H9 (cell line): ENCODE results near the gene CLEC16A. TPM values are rescaled to one million over a fixed set of nuclear protein-coding genes. Genes with fewer than 3 reads are reported as not detected.

Experiments used
- DNase-seq: peaks from one replicate; pipeline ENCODE4 v3.0.0-alpha.2; 2017
- H2AFZ ChIP-seq: one replicate; pipeline ENCODE4 v1.6.1; 2013; ENCODE audit warnings: mild to moderate bottlenecking, low read length, control low read depth, moderate library complexity
- H2AK5ac ChIP-seq: 2 replicates; pipeline ENCODE4 v1.6.1; 2013; ENCODE audit warnings: low read length, control low read depth, mixed read lengths; ENCODE audit not compliant: insufficient read length
- H2BK120ac ChIP-seq: one replicate; pipeline ENCODE4 v1.6.1; 2013; ENCODE audit warnings: low read depth, mild to moderate bottlenecking, low read length, control low read depth, inconsistent platforms; ENCODE audit not compliant: poor library complexity, severe bottlenecking
- H2BK12ac ChIP-seq: 2 replicates; pipeline ENCODE4 v1.6.1; 2013; ENCODE audit warnings: low read length, control low read depth, mixed read lengths, low read depth; ENCODE audit not compliant: insufficient read length
- H2BK15ac ChIP-seq: 2 replicates; pipeline ENCODE4 v1.6.1; 2013; ENCODE audit warnings: low read depth, low read length, control low read depth
- H2BK20ac ChIP-seq: one replicate; pipeline ENCODE4 v1.6.1; 2013; ENCODE audit warnings: low read depth, mild to moderate bottlenecking, low read length, control low read depth, inconsistent platforms; ENCODE audit not compliant: poor library complexity, severe bottlenecking
- H2BK5ac ChIP-seq: 2 replicates; pipeline ENCODE4 v1.6.1; 2013; ENCODE audit warnings: low read length, control low read depth, mixed read lengths; ENCODE audit not compliant: insufficient read length
- H3K14ac ChIP-seq: 2 replicates; pipeline ENCODE4 v1.6.1; 2013; ENCODE audit warnings: low read length, control low read depth; ENCODE audit not compliant: insufficient read depth
- H3K18ac ChIP-seq: 2 replicates; pipeline ENCODE4 v1.6.1; 2013; ENCODE audit warnings: low read depth, mild to moderate bottlenecking, mixed read lengths, low read length, control low read depth; ENCODE audit not compliant: insufficient read length
- H3K23ac ChIP-seq: 2 replicates; pipeline ENCODE4 v1.6.1; 2013; ENCODE audit warnings: low read length, control low read depth, mixed read lengths, low read depth; ENCODE audit not compliant: insufficient read length
- H3K23me2 ChIP-seq: 2 replicates; pipeline ENCODE4 v1.6.1; 2013; ENCODE audit warnings: low read depth, mild to moderate bottlenecking, mixed read lengths, low read length, control low read depth; ENCODE audit not compliant: insufficient read length, poor library complexity, severe bottlenecking
- H3K27ac ChIP-seq: 2 replicates; pipeline ENCODE4 v1.5.1; 2013; ENCODE audit warnings: low read length, control low read depth, mixed read lengths, low read depth; ENCODE audit not compliant: insufficient read length
- H3K27me3 ChIP-seq: 2 replicates; pipeline ENCODE4 v1.6.1; 2013; ENCODE audit warnings: low read length, control low read depth, inconsistent platforms; ENCODE audit not compliant: insufficient read depth
- H3K4ac ChIP-seq: 2 replicates; pipeline ENCODE4 v1.6.1; 2013; ENCODE audit warnings: low read depth, mild to moderate bottlenecking, control low read depth, inconsistent platforms, low read length, moderate library complexity
- H3K4me1 ChIP-seq: 2 replicates; pipeline ENCODE4 v1.6.1; 2013; ENCODE audit warnings: low read length, control low read depth, inconsistent platforms; ENCODE audit not compliant: insufficient read depth
- H3K4me2 ChIP-seq: 2 replicates; pipeline ENCODE4 v1.6.1; 2013; ENCODE audit warnings: low read length, control low read depth, mixed read lengths; ENCODE audit not compliant: insufficient read length, insufficient read depth
- H3K56ac ChIP-seq: 2 replicates; pipeline ENCODE4 v1.6.1; 2013; ENCODE audit warnings: low read depth, mild to moderate bottlenecking, mixed read lengths, low read length, control low read depth; ENCODE audit not compliant: insufficient read length
- H3K79me1 ChIP-seq: 2 replicates; pipeline ENCODE4 v1.6.1; 2013; ENCODE audit warnings: low read depth, mild to moderate bottlenecking, moderate library complexity, low read length, control low read depth, inconsistent platforms; ENCODE audit not compliant: insufficient read depth, poor library complexity, severe bottlenecking
- H3K79me2 ChIP-seq: 2 replicates; pipeline ENCODE4 v1.6.1; 2013; ENCODE audit warnings: low read length, control low read depth, inconsistent platforms; ENCODE audit not compliant: insufficient read depth
- H3K9ac ChIP-seq: 2 replicates; pipeline ENCODE4 v1.6.1; 2013; ENCODE audit warnings: low read length, control low read depth, mixed read lengths; ENCODE audit not compliant: insufficient read length; ENCODE audit errors: extremely low read depth
- H3K9me3 ChIP-seq: one replicate; pipeline ENCODE4 v1.6.1; 2013; ENCODE audit warnings: low read depth, low read length, inconsistent platforms; ENCODE audit not compliant: control insufficient read depth
- H3T11ph ChIP-seq: one replicate; pipeline ENCODE4 v1.6.1; 2013; ENCODE audit warnings: mild to moderate bottlenecking, low read length, control low read depth, inconsistent platforms
- H4K20me1 ChIP-seq: one replicate; pipeline ENCODE4 v1.6.1; 2013; ENCODE audit not compliant: control insufficient read depth, insufficient read length, insufficient read depth
- H4K5ac ChIP-seq: 2 replicates; pipeline ENCODE4 v1.6.1; 2013; ENCODE audit warnings: low read depth, mild to moderate bottlenecking, mixed read lengths, low read length, control low read depth; ENCODE audit not compliant: insufficient read length
- H4K8ac ChIP-seq: replicated peaks from 2 replicates; pipeline ENCODE4 v1.6.1; 2013; ENCODE audit warnings: low read length, control low read depth, mixed read lengths, low read depth; ENCODE audit not compliant: insufficient read length
- H4K91ac ChIP-seq: 2 replicates; pipeline ENCODE4 v1.6.1; 2013; ENCODE audit warnings: low read depth, mild to moderate bottlenecking, moderate library complexity, mixed read lengths, low read length, control low read depth; ENCODE audit not compliant: insufficient read length
- H3K27ac Mint-ChIP-seq, 3 experiments: 2 replicates in 2 of 3; 3 replicates in 1 of 3; pipeline ENCODE4 v1.8.0; 2020 to 2021; ENCODE audit warnings: mixed read lengths in 3 of 3, mild to moderate bottlenecking in 1 of 3, moderate library complexity in 1 of 3
- H3K27me3 Mint-ChIP-seq: 2 replicates; pipeline ENCODE4 v1.8.0; 2021; ENCODE audit warnings: low read depth, mild to moderate bottlenecking, moderate library complexity, mixed read lengths
- H3K36me3 Mint-ChIP-seq, 3 experiments: 2 replicates in 2 of 3; 3 replicates in 1 of 3; pipeline ENCODE4 v1.8.0; 2020 to 2021; ENCODE audit warnings: low read depth in 3 of 3, mixed read lengths in 3 of 3; ENCODE audit not compliant: insufficient read depth in 1 of 3
- H3K4me1 Mint-ChIP-seq, 2 experiments: 2 replicates each; pipeline ENCODE4 v1.8.0; 2020; ENCODE audit warnings: mixed read lengths in 2 of 2
- H3K4me3 Mint-ChIP-seq, 2 experiments: 2 replicates in 1 of 2; 3 replicates in 1 of 2; pipeline ENCODE4 v1.8.0; 2020 to 2021; ENCODE audit warnings: mild to moderate bottlenecking in 2 of 2, mixed read lengths in 2 of 2, moderate library complexity in 1 of 2
- H3K9me3 Mint-ChIP-seq, 2 experiments: 2 replicates in 1 of 2; 3 replicates in 1 of 2; pipeline ENCODE4 v1.8.0; 2020; ENCODE audit warnings: mild to moderate bottlenecking in 2 of 2, mixed read lengths in 2 of 2, moderate library complexity in 1 of 2
- WGBS: extraction: QIAGEN DNeasy Blood & Tissue Kit; methylation state at CpG from one replicate; pipeline ENCODE4 v1.1.7; 2013; ENCODE audit warnings: missing lambda C conversion rate, low lambda C conversion rate, mixed read lengths; ENCODE audit not compliant: insufficient read length; ENCODE audit errors: extremely low coverage; 5-methylcytosine and 5-hydroxymethylcytosine counted together
- total RNA-seq: library from RNA; stranded (reverse); gene quantifications from 2 replicates; pipeline ENCODE4 v1.2.1, GENCODE V29; 2021
- TF ChIP-seq, protein P1 (sequence below): fragments of 200-600 bp; sonication (generic); conservative IDR thresholded peaks from 3 replicates; pipeline ENCODE4 v1.8.0; 2021; ENCODE audit warnings: antibody characterized with exemption, mild to moderate bottlenecking

Gene CLEC16A
- total RNA-seq, 1 experiment from 2014 or later = 15.2 TPM

DNA sequence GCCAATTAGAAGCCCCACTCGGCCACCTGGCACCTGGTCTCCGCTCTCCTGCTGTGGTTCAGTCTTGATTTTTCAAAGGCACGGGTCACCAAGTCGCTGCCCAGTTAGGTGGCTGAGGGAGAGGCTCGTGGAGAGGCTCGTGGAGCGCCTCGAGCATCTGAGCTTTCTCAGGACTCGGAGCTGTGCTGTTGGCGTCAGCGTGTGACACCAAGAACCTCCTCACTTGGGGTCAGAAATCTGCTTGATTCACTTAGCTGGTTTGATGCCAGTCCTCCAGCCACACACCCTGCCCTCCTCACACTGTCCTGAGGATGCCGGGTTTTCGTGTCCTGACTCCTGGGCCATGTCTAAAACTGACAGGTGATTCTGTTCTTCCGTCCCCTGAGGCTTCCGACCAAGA is 229.1 kb downstream of the CLEC16A start:
- TF ChIP-seq, protein P1, sequence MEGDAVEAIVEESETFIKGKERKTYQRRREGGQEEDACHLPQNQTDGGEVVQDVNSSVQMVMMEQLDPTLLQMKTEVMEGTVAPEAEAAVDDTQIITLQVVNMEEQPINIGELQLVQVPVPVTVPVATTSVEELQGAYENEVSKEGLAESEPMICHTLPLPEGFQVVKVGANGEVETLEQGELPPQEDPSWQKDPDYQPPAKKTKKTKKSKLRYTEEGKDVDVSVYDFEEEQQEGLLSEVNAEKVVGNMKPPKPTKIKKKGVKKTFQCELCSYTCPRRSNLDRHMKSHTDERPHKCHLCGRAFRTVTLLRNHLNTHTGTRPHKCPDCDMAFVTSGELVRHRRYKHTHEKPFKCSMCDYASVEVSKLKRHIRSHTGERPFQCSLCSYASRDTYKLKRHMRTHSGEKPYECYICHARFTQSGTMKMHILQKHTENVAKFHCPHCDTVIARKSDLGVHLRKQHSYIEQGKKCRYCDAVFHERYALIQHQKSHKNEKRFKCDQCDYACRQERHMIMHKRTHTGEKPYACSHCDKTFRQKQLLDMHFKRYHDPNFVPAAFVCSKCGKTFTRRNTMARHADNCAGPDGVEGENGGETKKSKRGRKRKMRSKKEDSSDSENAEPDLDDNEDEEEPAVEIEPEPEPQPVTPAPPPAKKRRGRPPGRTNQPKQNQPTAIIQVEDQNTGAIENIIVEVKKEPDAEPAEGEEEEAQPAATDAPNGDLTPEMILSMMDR = no peak

More for the DNA sequence above, 229.1 kb downstream of the CLEC16A start:
- Mint-ChIP-seq H3K4me3 (no peak overlapping the region), H3K36me3 (peaks cover 0 to 4% (median 0%) of the 10 kb centered on the region in 3 experiments; a peak in 2 of 7 replicates), H3K4me1 (no peaks in the 10 kb centered on the region), H3K9me3 (no peaks in the 10 kb centered on the region), H3K27me3 (no peaks in the 10 kb centered on the region), H3K27ac (peak overlapping the region in 1 of 3 experiments; percentile 26; a peak in 1 of 7 replicates)
- Histone ChIP-seq H3K27me3 (no peaks in the 10 kb centered on the region), H3K4ac (no peak overlapping the region), H4K5ac (no peak overlapping the region), H3K18ac (no peak overlapping the region), H3K27ac (no peak overlapping the region), H3K14ac (no peak overlapping the region), H3K79me1 (no peaks in the 10 kb centered on the region), H3K4me1 (no peaks in the 10 kb centered on the region), H3T11ph (no peak overlapping the region), H2BK120ac (no peak overlapping the region), H4K91ac (no peak overlapping the region), H3K4me2 (no peak overlapping the region), H3K56ac (no peak overlapping the region), H3K23ac (no peak overlapping the region), H3K23me2 (no peaks in the 10 kb centered on the region), H2AFZ (no peak overlapping the region), H3K9me3 (no peaks in the 10 kb centered on the region), H4K20me1 (no peaks in the 10 kb centered on the region), H3K9ac (no peak overlapping the region), H2BK20ac (no peak overlapping the region), H2BK15ac (no peak overlapping the region), H2BK5ac (no peak overlapping the region), H2BK12ac (no peak overlapping the region), H2AK5ac (no peak overlapping the region), H3K79me2 (no peaks in the 10 kb centered on the region), H4K8ac (no peak overlapping the region)
- DNase-seq = no peak
- no CpG with 5 or more reads among the region's 15 CpGs for WGBS
